Measurements from ENCODE around the gene IL10RA.

IL10RA gene

GRCh38 chr11:117960406-117960805 lies 25.8 kb upstream of the IL10RA start:
- ATAC-seq (ENCODE audit: low read depth): no peak
- H3K4me3 ChIP-seq (ENCODE audit: severe bottlenecking): no peak overlapping the region
- TF ChIP-seq CTCF (IDR thresholded peaks at IDR 0.05; ENCODE audit: poor library complexity, severe bottlenecking): no peak
- H3K9me3 ChIP-seq (ENCODE audit: severe bottlenecking): no peaks in the 10 kb centered on the region
- peaks cover 11% of the 10 kb centered on the region for H3K27me3 ChIP-seq (ENCODE audit: insufficient read depth, poor library complexity, severe bottlenecking)
- DNase-seq (ENCODE audit: low spot score): no peak
- no peaks in the 10 kb centered on the region for H3K36me3 ChIP-seq (ENCODE audit: low read depth)
- no peak overlapping the region for H3K27ac ChIP-seq (ENCODE audit: poor library complexity, severe bottlenecking)
- no peaks in the 10 kb centered on the region for H3K4me1 ChIP-seq (ENCODE audit: insufficient read depth, poor library complexity, severe bottlenecking)

GRCh38 chr11:117961896-117962295 lies 24.3 kb upstream of the IL10RA start:
- DNase-seq (ENCODE audit: low spot score): no peak
- Histone ChIP-seq H3K27ac (ENCODE audit: poor library complexity, severe bottlenecking) (no peak overlapping the region), H3K27me3 (ENCODE audit: insufficient read depth, poor library complexity, severe bottlenecking) (peaks cover 5% of the 10 kb centered on the region), H3K4me1 (ENCODE audit: insufficient read depth, poor library complexity, severe bottlenecking) (no peaks in the 10 kb centered on the region), H3K4me3 (ENCODE audit: severe bottlenecking) (no peak overlapping the region), H3K9me3 (ENCODE audit: severe bottlenecking) (no peaks in the 10 kb centered on the region), H3K36me3 (ENCODE audit: low read depth) (no peaks in the 10 kb centered on the region)
- TF ChIP-seq CTCF (IDR thresholded peaks at IDR 0.05; ENCODE audit: poor library complexity, severe bottlenecking): no peak
- no peak for ATAC-seq (ENCODE audit: low read depth)

- Histone ChIP-seq H3K27ac (ENCODE audit: poor library complexity, severe bottlenecking) (no peak overlapping the region), H3K36me3 (ENCODE audit: low read depth) (no peaks in the 10 kb centered on the region), H3K4me3 (ENCODE audit: severe bottlenecking) (no peak overlapping the region), H3K27me3 (ENCODE audit: insufficient read depth, poor library complexity, severe bottlenecking) (peaks cover 2% of the 10 kb centered on the region), H3K4me1 (ENCODE audit: insufficient read depth, poor library complexity, severe bottlenecking) (no peaks in the 10 kb centered on the region), H3K9me3 (ENCODE audit: severe bottlenecking) (no peaks in the 10 kb centered on the region)
- TF ChIP-seq CTCF (IDR thresholded peaks at IDR 0.05; ENCODE audit: poor library complexity, severe bottlenecking): no peak
- ATAC-seq (ENCODE audit: low read depth): no peak
- DNase-seq (ENCODE audit: low spot score): no peak
These were observed 23.4 kb upstream of the IL10RA start for GRCh38 chr11:117962826-117963225.

- Histone ChIP-seq H3K4me1 (ENCODE audit: insufficient read depth, poor library complexity, severe bottlenecking) (no peaks in the 10 kb centered on the region), H3K27me3 (ENCODE audit: insufficient read depth, poor library complexity, severe bottlenecking) (no peaks in the 10 kb centered on the region), H3K4me3 (ENCODE audit: severe bottlenecking) (no peak overlapping the region), H3K9me3 (ENCODE audit: severe bottlenecking) (no peaks in the 10 kb centered on the region), H3K27ac (ENCODE audit: poor library complexity, severe bottlenecking) (no peak overlapping the region), H3K36me3 (ENCODE audit: low read depth) (no peaks in the 10 kb centered on the region)
- ATAC-seq (ENCODE audit: low read depth) (no peak), DNase-seq (ENCODE audit: low spot score) (no peak)
- no peak for TF ChIP-seq CTCF (IDR thresholded peaks at IDR 0.05; ENCODE audit: poor library complexity, severe bottlenecking)
These were observed 19.3 kb upstream of the IL10RA start for GRCh38 chr11:117966908-117967307.

- no peak for ATAC-seq (ENCODE audit: low read depth)
- Histone ChIP-seq H3K4me1 (ENCODE audit: insufficient read depth, poor library complexity, severe bottlenecking) (no peaks in the 10 kb centered on the region), H3K9me3 (ENCODE audit: severe bottlenecking) (no peaks in the 10 kb centered on the region), H3K36me3 (ENCODE audit: low read depth) (no peaks in the 10 kb centered on the region), H3K4me3 (ENCODE audit: severe bottlenecking) (no peak overlapping the region), H3K27ac (ENCODE audit: poor library complexity, severe bottlenecking) (no peak overlapping the region), H3K27me3 (ENCODE audit: insufficient read depth, poor library complexity, severe bottlenecking) (no peaks in the 10 kb centered on the region)
- no peak for DNase-seq (ENCODE audit: low spot score)
- TF ChIP-seq CTCF (IDR thresholded peaks at IDR 0.05; ENCODE audit: poor library complexity, severe bottlenecking): no peak
These were observed 16.8 kb upstream of the IL10RA start for GRCh38 chr11:117969160-117969991.
